IMR-90 (cell line): ENCODE results near the gene OR51S1. TPM values are rescaled to one million over a fixed set of nuclear protein-coding genes. Genes with fewer than 3 reads are reported as not detected.

ENCODE experiments used
- ATAC-seq: fragments of 200-7000 bp; cut with Tn5 transposase; 2 replicates; pipeline ENCODE4 v1.9.1; 2020; ENCODE audit warnings: low read depth, mild to moderate bottlenecking, moderate library complexity
- BruUV-seq: library from RNA; stranded (reverse); fragments of 400-500 nt; replicated peaks from 2 replicates; lab custom pipeline; 2021; lab: Mats Ljungman, UMichigan
- CTCF ChIA-PET: fragments of 300-600 bp; formaldehyde crosslinking; extraction: SDS; loops from one replicate; lab custom pipeline; 2021; ENCODE audit warnings: antibody characterized with exemption; lab: Yijun Ruan, JAX
- POLR2A ChIA-PET: fragments of 300-600 bp; sonication (Branson Sonifier 250); formaldehyde crosslinking; loops from one replicate; lab custom pipeline; 2022; ENCODE audit warnings: antibody characterized with exemption; ENCODE audit not compliant: unreplicated experiment; lab: Charles Lee
- DNase-seq: peaks from one replicate; pipeline ENCODE4 v3.0.0; 2013
- H2AFZ ChIP-seq: replicated peaks from 2 replicates; pipeline ENCODE3; 2013; ENCODE audit warnings: low read length, mild to moderate bottlenecking; ENCODE audit not compliant: poor library complexity
- H2AK5ac ChIP-seq: 2 replicates; pipeline ENCODE4 v1.6.1; 2013; ENCODE audit warnings: low read depth, low read length, inconsistent platforms
- H2AK9ac ChIP-seq: replicated peaks from 2 replicates; pipeline ENCODE3; 2013; ENCODE audit warnings: mild to moderate bottlenecking, low read depth, low read length, moderate library complexity; ENCODE audit not compliant: poor library complexity
- H2BK120ac ChIP-seq: 2 replicates; pipeline ENCODE4 v1.6.1; 2013; ENCODE audit warnings: low read depth, low read length, inconsistent platforms
- H2BK15ac ChIP-seq: 3 replicates; pipeline ENCODE4 v1.6.1; 2013; ENCODE audit warnings: low read depth, low read length, inconsistent platforms
- H2BK20ac ChIP-seq: 2 replicates; pipeline ENCODE4 v1.6.1; 2013; ENCODE audit warnings: low read depth, mild to moderate bottlenecking, inconsistent platforms, low read length, moderate library complexity
- H2BK5ac ChIP-seq: 2 replicates; pipeline ENCODE4 v1.6.1; 2013; ENCODE audit warnings: mild to moderate bottlenecking, low read depth, low read length, inconsistent platforms; ENCODE audit not compliant: poor library complexity, severe bottlenecking
- H3K14ac ChIP-seq: replicated peaks from 2 replicates; pipeline ENCODE4 v1.6.1; 2013; ENCODE audit warnings: low read depth, low read length, inconsistent platforms
- H3K18ac ChIP-seq: 2 replicates; pipeline ENCODE4 v1.6.1; 2013; ENCODE audit warnings: low read depth, low read length, control low read depth
- H3K23ac ChIP-seq: 2 replicates; pipeline ENCODE4 v1.6.1; 2013; ENCODE audit warnings: low read depth, low read length, inconsistent platforms
- H3K27ac ChIP-seq: 2 replicates; pipeline ENCODE4 v1.5.1; 2013; ENCODE audit warnings: mild to moderate bottlenecking, control low read depth, low read length; ENCODE audit not compliant: insufficient read depth
- H3K27me3 ChIP-seq: 2 replicates; pipeline ENCODE4 v1.6.1; 2013; ENCODE audit warnings: low read length; ENCODE audit not compliant: control insufficient read depth, insufficient read depth
- H3K36me3 ChIP-seq: 2 replicates; pipeline ENCODE4 v1.6.1; 2013; ENCODE audit warnings: low read length, mixed read lengths; ENCODE audit not compliant: control insufficient read depth, insufficient read depth
- H3K4ac ChIP-seq: 2 replicates; pipeline ENCODE4 v1.6.1; 2013; ENCODE audit warnings: low read depth, low read length, inconsistent platforms
- H3K4me1 ChIP-seq: 2 replicates; pipeline ENCODE4 v1.6.1; 2013; ENCODE audit warnings: low read length, mixed read lengths; ENCODE audit not compliant: control insufficient read depth, insufficient read depth
- H3K4me2 ChIP-seq: 2 replicates; pipeline ENCODE4 v1.6.1; 2013; ENCODE audit warnings: low read depth, mild to moderate bottlenecking, control low read depth, low read length, moderate library complexity
- H3K4me3 ChIP-seq: 2 replicates; pipeline ENCODE4 v1.5.1; 2013; ENCODE audit warnings: low read depth, mild to moderate bottlenecking, control low read depth, low read length, moderate library complexity; ENCODE audit not compliant: insufficient read depth
- H3K56ac ChIP-seq: 2 replicates; pipeline ENCODE4 v1.6.1; 2013; ENCODE audit warnings: low read length, inconsistent platforms; ENCODE audit not compliant: insufficient read depth; ENCODE audit errors: extremely low read depth
- H3K79me1 ChIP-seq, 2 experiments: 2 replicates each; pipeline ENCODE4 v1.6.1; 2013; ENCODE audit warnings: low read length in 2 of 2, inconsistent platforms in 1 of 2, low read depth in 1 of 2
- H3K9ac ChIP-seq: 2 replicates; pipeline ENCODE4 v1.6.1; 2013; ENCODE audit warnings: low read depth, low read length, control low read depth
- H3K9me1 ChIP-seq: 2 replicates; pipeline ENCODE4 v1.6.1; 2013; ENCODE audit warnings: low read length, inconsistent platforms; ENCODE audit not compliant: insufficient read depth
- H3K9me3 ChIP-seq: 2 replicates; pipeline ENCODE4 v1.6.1; 2013; ENCODE audit warnings: low read length; ENCODE audit not compliant: control insufficient read depth, insufficient read depth
- H4K20me1 ChIP-seq: 2 replicates; pipeline ENCODE4 v1.6.1; 2013; ENCODE audit warnings: low read length, inconsistent platforms; ENCODE audit not compliant: insufficient read depth
- H4K5ac ChIP-seq: 2 replicates; pipeline ENCODE4 v1.6.1; 2013; ENCODE audit warnings: mild to moderate bottlenecking, low read depth, low read length, control low read depth
- H4K8ac ChIP-seq, 2 experiments: 2 replicates each; pipeline ENCODE4 v1.6.1; 2013; ENCODE audit warnings: low read depth in 2 of 2, low read length in 2 of 2, control low read depth in 1 of 2, inconsistent platforms in 1 of 2
- H4K91ac ChIP-seq: 2 replicates; pipeline ENCODE4 v1.6.1; 2013; ENCODE audit warnings: low read depth, low read length, inconsistent platforms; ENCODE audit not compliant: insufficient read depth
- BHLHE40 ChIP-seq: fragments of 150-350 bp; IDR thresholded peaks from 2 replicates; pipeline ENCODE4 v1.6.1; 2016; ENCODE audit warnings: mild to moderate bottlenecking, low read depth, low read length
- CEBPB ChIP-seq: IDR thresholded peaks from 2 replicates; pipeline ENCODE4 v1.6.1; 2012; ENCODE audit warnings: low read depth, low read length, improper control_type of control experiment
- CHD1 ChIP-seq: IDR thresholded peaks from 2 replicates; pipeline ENCODE4 v1.6.1; 2012; ENCODE audit warnings: low read depth, low read length, improper control_type of control experiment
- CTCF ChIP-seq: conservative IDR thresholded peaks from 2 replicates; pipeline ENCODE4 v1.5.1; 2012; ENCODE audit warnings: mild to moderate bottlenecking, low read depth, low read length, improper control_type of control experiment
- FOS ChIP-seq: fragments of 150-350 bp; IDR thresholded peaks from 2 replicates; pipeline ENCODE4 v1.6.1; 2016; ENCODE audit warnings: low read depth, low read length
- MAFK ChIP-seq: IDR thresholded peaks from 2 replicates; pipeline ENCODE4 v1.6.1; 2012; ENCODE audit warnings: low read depth, low read length, improper control_type of control experiment
- MAZ ChIP-seq: IDR thresholded peaks from 2 replicates; pipeline ENCODE4 v1.6.1; 2012; ENCODE audit warnings: low read depth, mild to moderate bottlenecking, low read length, improper control_type of control experiment, moderate library complexity, borderline replicate concordance
- MXI1 ChIP-seq: IDR thresholded peaks from 2 replicates; pipeline ENCODE4 v1.6.1; 2012; ENCODE audit warnings: low read depth, mild to moderate bottlenecking, low read length, moderate library complexity, borderline replicate concordance
- NFE2L2 ChIP-seq: fragments of 150-350 bp; IDR thresholded peaks from 2 replicates; pipeline ENCODE4 v1.6.1; 2016; ENCODE audit warnings: low read depth, mild to moderate bottlenecking, low read length
- POLR2A ChIP-seq: IDR thresholded peaks from 2 replicates; pipeline ENCODE4 v1.6.1; 2012; ENCODE audit warnings: mild to moderate bottlenecking, low read depth, low read length
- RAD21 ChIP-seq: IDR thresholded peaks from 2 replicates; pipeline ENCODE4 v1.6.1; 2012; ENCODE audit warnings: low read length, improper control_type of control experiment
- RCOR1 ChIP-seq: IDR thresholded peaks from 2 replicates; pipeline ENCODE4 v1.6.1; 2012; ENCODE audit warnings: mild to moderate bottlenecking, low read length, improper control_type of control experiment; ENCODE audit not compliant: insufficient replicate concordance
- RFX5 ChIP-seq: IDR thresholded peaks from 2 replicates; pipeline ENCODE4 v1.8.0; 2012; ENCODE audit warnings: low read depth, mild to moderate bottlenecking, low read length, moderate library complexity
- SMC3 ChIP-seq: fragments of 150-350 bp; IDR thresholded peaks from 2 replicates; pipeline ENCODE4 v1.6.1; 2016; ENCODE audit warnings: low read depth, mild to moderate bottlenecking, antibody characterized with exemption, low read length, moderate library complexity
- USF2 ChIP-seq: fragments of 150-350 bp; IDR thresholded peaks from 2 replicates; pipeline ENCODE4 v1.6.1; 2017; ENCODE audit warnings: mild to moderate bottlenecking, antibody characterized with exemption, low read length, low read depth
- WGBS, 2 experiments: methylation state at CpG; one replicate each; pipeline versions ENCODE4 v1.1.5 to v1.1.7; 2013; ENCODE audit warnings: missing lambda C conversion rate in 2 of 2; ENCODE audit not compliant: insufficient read length in 1 of 2; ENCODE audit errors: extremely low coverage in 2 of 2; 5-methylcytosine and 5-hydroxymethylcytosine counted together
- dilution Hi-C: fragments of 300-500 bp; cut with HindIII; formaldehyde crosslinking; loops from one replicate; pipeline ENCODE4 v1.14.3; 2018; ENCODE audit warnings: low sequenced_read_pairs; ENCODE audit not compliant: unreplicated experiment
- in situ Hi-C: fragments of 300-500 bp; cut with MboI; formaldehyde crosslinking; loops from 3 replicates; pipeline ENCODE4 v1.14.3; 2019; ENCODE audit warnings: low sequenced_read_pairs, inconsistent platforms, mixed read lengths
- intact Hi-C: fragments of 100-400 bp; cut with micrococcal nuclease; formaldehyde crosslinking; loops from 2 replicates; pipeline ENCODE4 v1.10.0; 2022
- polyA plus RNA-seq, 3 experiments: library from polyadenylated mRNA; depleted of rRNA; stranded (reverse); fragments of >200 nt; gene quantifications; 2 replicates each; pipeline ENCODE4 v1.2.3, GENCODE V29; 2012; ENCODE audit warnings: low replicate concordance in 1 of 3
- total RNA-seq: library from RNA; depleted of rRNA; stranded (reverse); fragments of >200 nt; gene quantifications from 2 replicates; pipeline ENCODE4 v1.2.3, GENCODE V29; 2012
- TF ChIP-seq, protein P1 (sequence below): fragments of 150-350 bp; IDR thresholded peaks from 2 replicates; pipeline ENCODE4 v1.6.1; 2016; ENCODE audit warnings: low read depth, mild to moderate bottlenecking, low read length, moderate library complexity, borderline replicate concordance

OR51S1 gene
- total and polyA plus RNA-seq, 2 of the 4 experiments (the other 2 are of a cell fraction) = not detected

DNA sequence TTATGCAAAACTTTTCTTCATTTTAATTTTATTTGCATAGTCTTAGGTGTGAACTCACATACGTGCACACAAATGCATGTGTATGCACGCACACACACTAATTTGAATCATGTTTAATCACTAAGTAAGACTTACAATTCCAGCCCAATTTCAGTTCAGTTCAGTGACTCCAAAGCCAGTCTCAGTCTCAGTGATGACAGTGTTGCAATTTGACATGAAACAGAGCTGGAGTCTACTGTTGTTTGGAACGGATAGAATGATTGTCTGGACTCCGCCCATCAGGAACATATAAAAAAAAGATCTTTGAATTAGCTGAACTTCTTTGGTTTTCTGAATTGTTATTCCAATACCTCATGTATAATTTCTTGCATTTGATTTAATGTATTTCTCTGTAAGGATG is 14.9 kb upstream of the OR51S1 start:
- POLR2A ChIA-PET = no interaction called here
- intact Hi-C loops (no loop called here), dilution Hi-C loops (no loop called here), in situ Hi-C loops (no loop called here)
- Histone ChIP-seq H3K4me2 (no peak overlapping the region), H3K4me1 (no peaks in the 10 kb centered on the region), H3K18ac (no peak overlapping the region), H2BK20ac (no peak overlapping the region), H3K9ac (no peak overlapping the region), H2BK120ac (no peak overlapping the region), H4K91ac (no peak overlapping the region), H3K27me3 (no peaks in the 10 kb centered on the region), H3K56ac (no peak overlapping the region), H3K9me3 (peaks cover 3% of the 10 kb centered on the region), H2BK15ac (no peak overlapping the region), H3K9me1 (no peaks in the 10 kb centered on the region), H3K4me3 (no peak overlapping the region), H2BK5ac (no peak overlapping the region), H2AK5ac (no peak overlapping the region), H2AFZ (no peak overlapping the region), H4K5ac (no peak overlapping the region), H3K14ac (no peak overlapping the region), H4K8ac (no peak overlapping the region), H3K79me1 (no peaks in the 10 kb centered on the region), H3K36me3 (no peaks in the 10 kb centered on the region), H3K4ac (no peak overlapping the region), H2AK9ac (no peak overlapping the region), H4K20me1 (no peaks in the 10 kb centered on the region), H3K27ac (no peak overlapping the region), H3K23ac (no peak overlapping the region)
- BruUV-seq = no TSS peak
- ATAC-seq (no peak), DNase-seq (no peak)
- TF ChIP-seq RFX5 (no peak), MAFK (no peak), RAD21 (no peak), BHLHE40 (no peak), NFE2L2 (no peak), MAZ (no peak), RCOR1 (no peak), USF2 (no peak), SMC3 (no peak), CTCF (no peak), POLR2A (no peak), CHD1 (no peak), FOS (no peak), CEBPB (no peak), MXI1 (no peak)
- TF ChIP-seq, protein P1, sequence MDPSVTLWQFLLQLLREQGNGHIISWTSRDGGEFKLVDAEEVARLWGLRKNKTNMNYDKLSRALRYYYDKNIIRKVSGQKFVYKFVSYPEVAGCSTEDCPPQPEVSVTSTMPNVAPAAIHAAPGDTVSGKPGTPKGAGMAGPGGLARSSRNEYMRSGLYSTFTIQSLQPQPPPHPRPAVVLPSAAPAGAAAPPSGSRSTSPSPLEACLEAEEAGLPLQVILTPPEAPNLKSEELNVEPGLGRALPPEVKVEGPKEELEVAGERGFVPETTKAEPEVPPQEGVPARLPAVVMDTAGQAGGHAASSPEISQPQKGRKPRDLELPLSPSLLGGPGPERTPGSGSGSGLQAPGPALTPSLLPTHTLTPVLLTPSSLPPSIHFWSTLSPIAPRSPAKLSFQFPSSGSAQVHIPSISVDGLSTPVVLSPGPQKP = no peak
- CTCF ChIA-PET = no interaction called here
- WGBS, 2 experiments = 70% methylated on average over 2 of the region's 4 CpGs; no CpG with 5 or more reads in 1 of the 2 experiments
